Activated naive CD4-positive, alpha-beta T cell treated with anti-CD3 and anti-CD28 coated beads, Interleukin-2, amount 10 ng/mL, durations not matched to agents 7 days and 5 days (primary cell): ENCODE results near the gene RAD52.

Experiments used
- CTCF ChIA-PET: fragments of 350-600 bp; sonication (Branson Sonifier 250); formaldehyde crosslinking; loops from one replicate; lab custom pipeline; 2021; ENCODE audit warnings: antibody characterized with exemption; lab: Charles Lee
- DNase-seq: peaks from one replicate; pipeline ENCODE4 v3.0.0-alpha.2; 2020
- H3K27ac Mint-ChIP-seq: one replicate; pipeline ENCODE4 v1.8.0; 2021; ENCODE audit warnings: mild to moderate bottlenecking, moderate library complexity, mixed read lengths
- H3K27me3 Mint-ChIP-seq: one replicate; pipeline ENCODE4 v1.8.0; 2021; ENCODE audit warnings: mild to moderate bottlenecking, mixed read lengths
- H3K36me3 Mint-ChIP-seq: one replicate; pipeline ENCODE4 v1.8.0; 2021; ENCODE audit warnings: mixed read lengths
- H3K4me1 Mint-ChIP-seq: one replicate; pipeline ENCODE4 v1.8.0; 2021; ENCODE audit warnings: mixed read lengths
- H3K4me3 Mint-ChIP-seq: one replicate; pipeline ENCODE4 v1.8.0; 2021; ENCODE audit warnings: mild to moderate bottlenecking, moderate library complexity, mixed read lengths
- H3K9me3 Mint-ChIP-seq: one replicate; pipeline ENCODE4 v1.8.0; 2021; ENCODE audit warnings: mixed read lengths

Gene RAD52

GRCh38 chr12:903055-903454, 46.4 kb downstream of the RAD52 start:
- Mint-ChIP-seq H3K4me1 (peaks cover 32% of the 10 kb centered on the region), H3K36me3 (peaks cover 74% of the 10 kb centered on the region), H3K27ac (no peak overlapping the region)

GRCh38 chr12:902581-902980, 46.9 kb downstream of the RAD52 start:
- H3K4me1 Mint-ChIP-seq = peaks cover 32% of the 10 kb centered on the region
- no peak overlapping the region for H3K4me3 Mint-ChIP-seq
- H3K9me3 Mint-ChIP-seq = no peaks in the 10 kb centered on the region
- CTCF ChIA-PET = no interaction called here
- H3K36me3 Mint-ChIP-seq = peaks cover 74% of the 10 kb centered on the region
- H3K27me3 Mint-ChIP-seq = no peaks in the 10 kb centered on the region
- no peak overlapping the region for H3K27ac Mint-ChIP-seq
- no peak for DNase-seq

More at GRCh38 chr12:903055-903454, 46.4 kb downstream of the RAD52 start:
- DNase-seq = no peak
- CTCF ChIA-PET = no interaction called here
- Mint-ChIP-seq H3K27me3 (no peaks in the 10 kb centered on the region), H3K9me3 (no peaks in the 10 kb centered on the region), H3K4me3 (no peak overlapping the region)

- peaks cover 59% of the 10 kb centered on the region for H3K36me3 Mint-ChIP-seq
These were observed 52.1 kb downstream of the RAD52 start for GRCh38 chr12:897386-897785.

GRCh38 chr12:896031-896430, 53.5 kb downstream of the RAD52 start:
- Mint-ChIP-seq H3K27ac (no peak overlapping the region), H3K4me1 (no peaks in the 10 kb centered on the region), H3K4me3 (no peak overlapping the region), H3K36me3 (peaks cover 53% of the 10 kb centered on the region), H3K9me3 (no peaks in the 10 kb centered on the region), H3K27me3 (no peaks in the 10 kb centered on the region)
- no peak for DNase-seq
- CTCF ChIA-PET = no interaction called here

More at GRCh38 chr12:897386-897785, 52.1 kb downstream of the RAD52 start:
- H3K4me3 Mint-ChIP-seq = no peak overlapping the region
- CTCF ChIA-PET = interaction anchor here (0.6 kb wide), 1 partner anchor 389 kb away, joined by 3 read pairs; no protein-coding TSS in a partner anchor
- no peak for DNase-seq
- no peaks in the 10 kb centered on the region for H3K9me3 Mint-ChIP-seq
- H3K27ac Mint-ChIP-seq = no peak overlapping the region
- no peaks in the 10 kb centered on the region for H3K4me1 Mint-ChIP-seq
- H3K27me3 Mint-ChIP-seq = no peaks in the 10 kb centered on the region

GRCh38 chr12:894226-894625, 55.3 kb downstream of the RAD52 start:
- CTCF ChIA-PET = interaction anchor here (0.8 to 1.2 kb wide), 2 partner anchors 55 to 325 kb away, joined by 3 read pairs; partner anchors contain the start of gene RAD52

GRCh38 chr12:886206-886605, 63.3 kb downstream of the RAD52 start:
- Mint-ChIP-seq H3K4me1 (no peaks in the 10 kb centered on the region), H3K36me3 (peaks cover 60% of the 10 kb centered on the region), H3K9me3 (no peaks in the 10 kb centered on the region), H3K27me3 (no peaks in the 10 kb centered on the region), H3K27ac (no peak overlapping the region), H3K4me3 (no peak overlapping the region)
- DNase-seq = no peak
- CTCF ChIA-PET = interaction anchor here (0.8 kb wide), 1 partner anchor 32 kb away, joined by 3 read pairs; no protein-coding TSS in a partner anchor

More at GRCh38 chr12:894226-894625, 55.3 kb downstream of the RAD52 start:
- Mint-ChIP-seq H3K36me3 (peaks cover 48% of the 10 kb centered on the region), H3K4me3 (no peak overlapping the region), H3K27ac (no peak overlapping the region), H3K4me1 (no peaks in the 10 kb centered on the region), H3K9me3 (no peaks in the 10 kb centered on the region), H3K27me3 (no peaks in the 10 kb centered on the region)
- DNase-seq = no peak

- H3K36me3 Mint-ChIP-seq = peaks cover 60% of the 10 kb centered on the region
- DNase-seq = no peak
- H3K9me3 Mint-ChIP-seq = no peaks in the 10 kb centered on the region
- no peaks in the 10 kb centered on the region for H3K27me3 Mint-ChIP-seq
- H3K4me3 Mint-ChIP-seq = no peak overlapping the region
- H3K4me1 Mint-ChIP-seq = no peaks in the 10 kb centered on the region
- CTCF ChIA-PET = no interaction called here
- H3K27ac Mint-ChIP-seq = no peak overlapping the region
These were observed 63.8 kb downstream of the RAD52 start for GRCh38 chr12:885701-886100.

- Mint-ChIP-seq H3K27me3 (no peaks in the 10 kb centered on the region), H3K4me1 (no peaks in the 10 kb centered on the region), H3K27ac (no peak overlapping the region), H3K36me3 (peaks cover 61% of the 10 kb centered on the region), H3K4me3 (no peak overlapping the region), H3K9me3 (no peaks in the 10 kb centered on the region)
- CTCF ChIA-PET = no interaction called here
- no peak for DNase-seq
These were observed 64.6 kb downstream of the RAD52 start for GRCh38 chr12:884746-885414.

GRCh38 chr12:880656-881055, 68.8 kb downstream of the RAD52 start:
- Mint-ChIP-seq H3K27ac (no peak overlapping the region), H3K27me3 (no peaks in the 10 kb centered on the region), H3K36me3 (peaks cover 51% of the 10 kb centered on the region), H3K4me3 (no peak overlapping the region), H3K4me1 (no peaks in the 10 kb centered on the region), H3K9me3 (no peaks in the 10 kb centered on the region)
- no peak for DNase-seq
- CTCF ChIA-PET = no interaction called here

GRCh38 chr12:879641-880040, 69.9 kb downstream of the RAD52 start:
- Mint-ChIP-seq H3K27ac (no peak overlapping the region), H3K36me3 (peaks cover 41% of the 10 kb centered on the region), H3K9me3 (no peaks in the 10 kb centered on the region), H3K4me1 (no peaks in the 10 kb centered on the region), H3K27me3 (no peaks in the 10 kb centered on the region), H3K4me3 (no peak overlapping the region)
- CTCF ChIA-PET = interaction anchor here (1.1 kb wide), 1 partner anchor 10 kb away, joined by 4 read pairs; no protein-coding TSS in a partner anchor
- DNase-seq = no peak

GRCh38 chr12:873954-874353, 75.5 kb downstream of the RAD52 start:
- H3K27ac Mint-ChIP-seq = no peak overlapping the region
- H3K27me3 Mint-ChIP-seq = no peaks in the 10 kb centered on the region
- H3K4me3 Mint-ChIP-seq = no peak overlapping the region
- no peak for DNase-seq
- peaks cover 23% of the 10 kb centered on the region for H3K36me3 Mint-ChIP-seq
- H3K4me1 Mint-ChIP-seq = peaks cover 13% of the 10 kb centered on the region
- CTCF ChIA-PET = no interaction called here
- H3K9me3 Mint-ChIP-seq = no peaks in the 10 kb centered on the region

- H3K4me3 Mint-ChIP-seq = no peak overlapping the region
- CTCF ChIA-PET = interaction anchor here (0.9 to 1.6 kb wide), 2 partner anchors 9 to 16 kb away, joined by 3 to 4 read pairs; no protein-coding TSS in a partner anchor
- no peak for DNase-seq
- H3K9me3 Mint-ChIP-seq = no peaks in the 10 kb centered on the region
- peaks cover 32% of the 10 kb centered on the region for H3K36me3 Mint-ChIP-seq
- no peaks in the 10 kb centered on the region for H3K27me3 Mint-ChIP-seq
- H3K27ac Mint-ChIP-seq = no peak overlapping the region
- H3K4me1 Mint-ChIP-seq = peaks cover 13% of the 10 kb centered on the region
These were observed 79.1 kb downstream of the RAD52 start for GRCh38 chr12:870378-870777.

- Mint-ChIP-seq H3K27me3 (no peaks in the 10 kb centered on the region), H3K36me3 (peaks cover 36% of the 10 kb centered on the region), H3K4me1 (peaks cover 13% of the 10 kb centered on the region)
These were observed 80.8 kb downstream of the RAD52 start for GRCh38 chr12:868722-869121.

GRCh38 chr12:867905-868304, 81.6 kb downstream of the RAD52 start:
- Mint-ChIP-seq H3K27ac (no peak overlapping the region), H3K27me3 (no peaks in the 10 kb centered on the region), H3K4me3 (no peak overlapping the region), H3K36me3 (peaks cover 35% of the 10 kb centered on the region), H3K9me3 (no peaks in the 10 kb centered on the region), H3K4me1 (peaks cover 13% of the 10 kb centered on the region)
- CTCF ChIA-PET = no interaction called here
- DNase-seq = no peak

More at GRCh38 chr12:868722-869121, 80.8 kb downstream of the RAD52 start:
- CTCF ChIA-PET = no interaction called here
- Mint-ChIP-seq H3K27ac (no peak overlapping the region), H3K9me3 (no peaks in the 10 kb centered on the region), H3K4me3 (no peak overlapping the region)
- DNase-seq = no peak

GRCh38 chr12:865614-866013, 83.9 kb downstream of the RAD52 start:
- Mint-ChIP-seq H3K4me1 (peaks cover 10% of the 10 kb centered on the region), H3K27me3 (no peaks in the 10 kb centered on the region), H3K36me3 (peaks cover 50% of the 10 kb centered on the region), H3K9me3 (no peaks in the 10 kb centered on the region), H3K4me3 (no peak overlapping the region), H3K27ac (no peak overlapping the region)
- no peak for DNase-seq
- CTCF ChIA-PET = no interaction called here
